Smooth muscle cell of the brain vasculature (primary cell): ENCODE results near the gene ANK2.
"Not testable (repeated sequence)": the region's sequence is repeated elsewhere in the genome, so short reads cannot be mapped to it uniquely, and the experiment has no call there.

Source experiments
- DNase-seq: peaks from one replicate; pipeline ENCODE4 v3.0.0-alpha.2; 2012; ENCODE audit warnings: low read depth, low spot score

ANK2 gene

GRCh38 chr4:113147498-113148111 is 98.2 kb downstream of the ANK2 start:
- no peak for DNase-seq

GRCh38 chr4:113148925-113149324 is 99.5 kb downstream of the ANK2 start:
- DNase-seq, result no peak

- DNase-seq, result no peak
Measured at GRCh38 chr4:113153529-113154101, 104.2 kb downstream of the ANK2 start.

- DNase-seq, result no peak
Measured at GRCh38 chr4:113154281-113154680, 104.8 kb downstream of the ANK2 start.

- no peak for DNase-seq
Measured at GRCh38 chr4:113157086-113157857, 107.8 kb downstream of the ANK2 start.

- no peak for DNase-seq
Measured at GRCh38 chr4:113159942-113160545, 110.6 kb downstream of the ANK2 start.

GRCh38 chr4:113160548-113160947 is 111.1 kb downstream of the ANK2 start:
- DNase-seq, result no peak

GRCh38 chr4:113162089-113162488 is 112.6 kb downstream of the ANK2 start:
- no peak for DNase-seq

- no peak for DNase-seq
Measured at GRCh38 chr4:113169368-113169767, 119.9 kb downstream of the ANK2 start.

- DNase-seq, result no peak
Measured at GRCh38 chr4:113170115-113170804, 120.8 kb downstream of the ANK2 start.

- DNase-seq, result no peak
Measured at GRCh38 chr4:113170805-113171468, 121.5 kb downstream of the ANK2 start.

- DNase-seq, result no peak
Measured at GRCh38 chr4:113173126-113173792, 123.8 kb downstream of the ANK2 start.

- no peak for DNase-seq
Measured at GRCh38 chr4:113173793-113174264, 124.4 kb downstream of the ANK2 start.

GRCh38 chr4:113179091-113179490 is 129.6 kb downstream of the ANK2 start:
- DNase-seq, result no peak

GRCh38 chr4:113179996-113180395 is 130.5 kb downstream of the ANK2 start:
- no peak for DNase-seq

- no peak for DNase-seq
Measured at GRCh38 chr4:113181289-113182007, 132.0 kb downstream of the ANK2 start.

- no peak for DNase-seq
Measured at GRCh38 chr4:113183032-113183605, 133.7 kb downstream of the ANK2 start.

- DNase-seq, result not testable (repeated sequence)
Measured at GRCh38 chr4:113186220-113186619, 136.8 kb downstream of the ANK2 start.

GRCh38 chr4:113186913-113187312 is 137.5 kb downstream of the ANK2 start:
- no peak for DNase-seq

- no peak for DNase-seq
Measured at GRCh38 chr4:113187358-113187757, 137.9 kb downstream of the ANK2 start.
